Endothelial cell (in vitro differentiated cells): ENCODE measurements around the gene UVRAG. TPM values are rescaled to one million over a fixed set of nuclear protein-coding genes. Genes with fewer than 3 reads are reported as not detected.

ENCODE experiments used
- DNase-seq: peaks from one replicate; pipeline ENCODE4 v3.0.0; 2021; ENCODE audit warnings: low spot score
- H3K27ac Mint-ChIP-seq: one replicate; pipeline ENCODE4 v1.8.0; 2021; ENCODE audit warnings: mixed read lengths, inconsistent platforms; ENCODE audit not compliant: unreplicated experiment
- H3K27me3 Mint-ChIP-seq: one replicate; pipeline ENCODE4 v1.8.0; 2021; ENCODE audit warnings: mild to moderate bottlenecking, moderate library complexity, mixed read lengths, inconsistent platforms; ENCODE audit not compliant: unreplicated experiment
- H3K36me3 Mint-ChIP-seq: one replicate; pipeline ENCODE4 v1.8.0; 2021; ENCODE audit warnings: mild to moderate bottlenecking, low read depth, mixed read lengths, inconsistent platforms; ENCODE audit not compliant: unreplicated experiment
- H3K4me1 Mint-ChIP-seq: one replicate; pipeline ENCODE4 v1.8.0; 2021; ENCODE audit warnings: mild to moderate bottlenecking, mixed read lengths, inconsistent platforms; ENCODE audit not compliant: unreplicated experiment
- H3K4me3 Mint-ChIP-seq: one replicate; pipeline ENCODE4 v1.8.0; 2021; ENCODE audit warnings: mild to moderate bottlenecking, mixed read lengths, inconsistent platforms; ENCODE audit not compliant: unreplicated experiment
- H3K9me3 Mint-ChIP-seq: one replicate; pipeline ENCODE4 v1.8.0; 2021; ENCODE audit warnings: mixed read lengths, inconsistent platforms; ENCODE audit not compliant: unreplicated experiment
- CTCF ChIP-seq: fragments of 200-600 bp; sonication (generic); IDR thresholded peaks from one replicate; pipeline ENCODE4 v1.5.0; 2021; ENCODE audit warnings: antibody characterized with exemption; ENCODE audit not compliant: unreplicated experiment
- total RNA-seq: library from RNA; stranded (reverse); fragmentation: NEBNext Ultra II Directional; extraction: Animal tissue kit (Norgen Biotek cat#: 25700); gene quantifications from one replicate; pipeline ENCODE4 v1.2.1, GENCODE V29; 2021; ENCODE audit not compliant: unreplicated experiment

Gene UVRAG
- total RNA-seq, 1 donor from 2014 or later, result 25.0 TPM

GRCh38 chr11:75981546-75981945 lies 166.5 kb downstream of the UVRAG start:
- no peaks in the 10 kb centered on the region for H3K36me3 Mint-ChIP-seq
- H3K27me3 Mint-ChIP-seq, result no peaks in the 10 kb centered on the region
- no peak for DNase-seq
- no peak overlapping the region for H3K27ac Mint-ChIP-seq
- H3K4me3 Mint-ChIP-seq, result peak overlapping the region; percentile 0
- TF ChIP-seq CTCF, result no peak
- peaks cover 3% of the 10 kb centered on the region for H3K4me1 Mint-ChIP-seq
- no peaks in the 10 kb centered on the region for H3K9me3 Mint-ChIP-seq

GRCh38 chr11:75982309-75982708 lies 167.3 kb downstream of the UVRAG start:
- Mint-ChIP-seq H3K27ac (no peak overlapping the region), H3K9me3 (no peaks in the 10 kb centered on the region), H3K4me3 (no peak overlapping the region), H3K4me1 (peaks cover 3% of the 10 kb centered on the region), H3K36me3 (no peaks in the 10 kb centered on the region), H3K27me3 (no peaks in the 10 kb centered on the region)
- no peak for TF ChIP-seq CTCF
- no peak for DNase-seq

GRCh38 chr11:75986966-75987365 lies 172.0 kb downstream of the UVRAG start:
- Mint-ChIP-seq H3K27me3 (no peaks in the 10 kb centered on the region), H3K36me3 (no peaks in the 10 kb centered on the region), H3K4me1 (no peaks in the 10 kb centered on the region), H3K27ac (no peak overlapping the region), H3K4me3 (no peak overlapping the region), H3K9me3 (no peaks in the 10 kb centered on the region)
- no peak for TF ChIP-seq CTCF
- no peak for DNase-seq

- H3K27me3 Mint-ChIP-seq, result peaks cover 2% of the 10 kb centered on the region
- TF ChIP-seq CTCF, result no peak
- H3K36me3 Mint-ChIP-seq, result no peaks in the 10 kb centered on the region
- no peak overlapping the region for H3K4me3 Mint-ChIP-seq
- DNase-seq, result no peak
- H3K27ac Mint-ChIP-seq, result no peak overlapping the region
- no peaks in the 10 kb centered on the region for H3K9me3 Mint-ChIP-seq
- H3K4me1 Mint-ChIP-seq, result no peaks in the 10 kb centered on the region
Measured at GRCh38 chr11:75993126-75993525, 178.1 kb downstream of the UVRAG start.

GRCh38 chr11:75994616-75995015 lies 179.6 kb downstream of the UVRAG start:
- Mint-ChIP-seq H3K36me3 (no peaks in the 10 kb centered on the region), H3K27ac (no peak overlapping the region), H3K4me3 (no peak overlapping the region), H3K9me3 (no peaks in the 10 kb centered on the region), H3K27me3 (peaks cover 2% of the 10 kb centered on the region), H3K4me1 (no peaks in the 10 kb centered on the region)
- DNase-seq, result no peak
- no peak for TF ChIP-seq CTCF
